Liver (tissue), 9 donors: Measurements from ENCODE around the gene AP4E1. TPM values are rescaled to one million over a fixed set of nuclear protein-coding genes. Genes with fewer than 3 reads are reported as not detected.

Experiments
- DNase-seq: peaks from one replicate; pipeline ENCODE4 v3.0.0-alpha.2; 2017; ENCODE audit warnings: low spot score
- H3K27ac ChIP-seq, 2 donors: one replicate each; pipeline ENCODE4 v1.7.0; 2013; ENCODE audit warnings: inconsistent platforms in 2 of 2, low read length in 2 of 2, control low read depth in 1 of 2, low read depth in 1 of 2, mild to moderate bottlenecking in 1 of 2
- H3K27me3 ChIP-seq, 4 donors: one replicate each; pipeline versions ENCODE4 v1.6.1 to v1.7.0; 2013; ENCODE audit warnings: low read length in 3 of 4, inconsistent platforms in 1 of 4, mild to moderate bottlenecking in 1 of 4, moderate library complexity in 1 of 4; ENCODE audit not compliant: control insufficient read depth in 4 of 4, insufficient read depth in 4 of 4
- H3K36me3 ChIP-seq, 4 donors: one replicate each; pipeline versions ENCODE4 v1.6.1 to v1.7.0; 2013; ENCODE audit warnings: low read length in 3 of 4, mild to moderate bottlenecking in 3 of 4, low read depth in 1 of 4, moderate library complexity in 1 of 4; ENCODE audit not compliant: control insufficient read depth in 4 of 4, insufficient read depth in 3 of 4
- H3K4me1 ChIP-seq, 4 donors: one replicate each; pipeline versions ENCODE4 v1.6.1 to v1.7.0; 2013; ENCODE audit warnings: low read length in 3 of 4, mild to moderate bottlenecking in 3 of 4, moderate library complexity in 1 of 4; ENCODE audit not compliant: control insufficient read depth in 4 of 4, insufficient read depth in 4 of 4
- H3K4me3 ChIP-seq, 3 donors: one replicate each; pipeline versions ENCODE4 v1.6.1 to v1.7.0; 2013; ENCODE audit warnings: low read length in 3 of 3, control low read depth in 1 of 3, low read depth in 1 of 3, mild to moderate bottlenecking in 1 of 3
- H3K9ac ChIP-seq, 2 donors: one replicate each; pipeline ENCODE4 v1.7.0; 2013; ENCODE audit warnings: low read length in 2 of 2, mild to moderate bottlenecking in 2 of 2, moderate library complexity in 2 of 2, control low read depth in 1 of 2, low read depth in 1 of 2
- H3K9me3 ChIP-seq, 4 donors: one replicate each; pipeline versions ENCODE4 v1.6.1 to v1.7.0; 2013; ENCODE audit warnings: low read length in 3 of 4; ENCODE audit not compliant: control insufficient read depth in 4 of 4
- CTCF ChIP-seq: fragments of 150-350 bp; IDR thresholded peaks from 2 replicates; pipeline ENCODE4 v1.5.1; 2017; ENCODE audit warnings: improper control_type of control experiment, low read depth, low read length; ENCODE audit not compliant: missing input control
- EGR1 ChIP-seq, 2 donors: IDR thresholded peaks; 2 replicates each; pipeline ENCODE4 v1.6.1; 2016 to 2018; ENCODE audit warnings: antibody characterized with exemption in 2 of 2, low read depth in 2 of 2
- FOXA2 ChIP-seq: IDR thresholded peaks from 2 replicates; pipeline ENCODE4 v1.6.1; 2016; ENCODE audit warnings: antibody characterized with exemption
- HNF4A ChIP-seq, 2 donors: conservative IDR thresholded peaks; 2 replicates each; pipeline ENCODE4 v1.6.1; 2016; ENCODE audit warnings: antibody characterized with exemption in 2 of 2, mild to moderate bottlenecking in 2 of 2
- JUND ChIP-seq, 2 donors: IDR thresholded peaks; 2 replicates each; pipeline ENCODE4 v1.6.1; 2016; ENCODE audit warnings: antibody characterized with exemption in 2 of 2
- WGBS: extraction: QIAGEN DNeasy Blood & Tissue Kit; methylation state at CpG from one replicate; pipeline ENCODE4 v1.1.7; 2013; 5-methylcytosine and 5-hydroxymethylcytosine counted together
- polyA plus RNA-seq, 2 donors: library from polyadenylated mRNA; stranded (reverse) in 1 of 2; unstranded in 1 of 2; fragments of 200-250 nt in 1 of 2; fragments of >200 nt in 1 of 2; fragmentation: Nextera tagmentation in 1 of 2; extraction: Ambion mirVana in 1 of 2; gene quantifications; one replicate each; pipeline versions ENCODE4 v1.2.1 to v1.2.3, GENCODE V29; 2013 to 2015
- total RNA-seq, 2 donors: library from RNA; depleted of rRNA; stranded (reverse); fragments of >200 nt; gene quantifications; one replicate each; pipeline ENCODE4 v1.2.3, GENCODE V29; 2014
- TF ChIP-seq, protein P1 (sequence below): IDR thresholded peaks from 2 replicates; pipeline ENCODE4 v1.6.1; 2016; ENCODE audit warnings: antibody characterized with exemption, mild to moderate bottlenecking
- donor health status: healthy.
- donor health status: healthy.
- donor health status: healthy.
- donor health status: healthy.
- donor health status: healthy.

AP4E1 gene
- total and polyA plus RNA-seq, 4 donors = 1.3 to 10.2 (median 4.6) TPM

- Histone ChIP-seq H3K36me3 (no peaks in the 10 kb centered on the region), H3K27ac (no peak overlapping the region), H3K9ac (no peak overlapping the region), H3K27me3 (no peaks in the 10 kb centered on the region), H3K4me1 (no peaks in the 10 kb centered on the region), H3K4me3 (no peak overlapping the region), H3K9me3 (no peaks in the 10 kb centered on the region)
- DNase-seq = no peak
- WGBS = 100% methylated on average over 1 of the region's 1 CpG
- TF ChIP-seq FOXA2 = no peak
- TF ChIP-seq JUND (IDR thresholded peaks at IDR 0.05) = no peak
- TF ChIP-seq EGR1 (IDR thresholded peaks at IDR 0.05; ENCODE audit: low read depth in 2 of 2) = no peak
- no peak for TF ChIP-seq CTCF
- TF ChIP-seq, protein P1, sequence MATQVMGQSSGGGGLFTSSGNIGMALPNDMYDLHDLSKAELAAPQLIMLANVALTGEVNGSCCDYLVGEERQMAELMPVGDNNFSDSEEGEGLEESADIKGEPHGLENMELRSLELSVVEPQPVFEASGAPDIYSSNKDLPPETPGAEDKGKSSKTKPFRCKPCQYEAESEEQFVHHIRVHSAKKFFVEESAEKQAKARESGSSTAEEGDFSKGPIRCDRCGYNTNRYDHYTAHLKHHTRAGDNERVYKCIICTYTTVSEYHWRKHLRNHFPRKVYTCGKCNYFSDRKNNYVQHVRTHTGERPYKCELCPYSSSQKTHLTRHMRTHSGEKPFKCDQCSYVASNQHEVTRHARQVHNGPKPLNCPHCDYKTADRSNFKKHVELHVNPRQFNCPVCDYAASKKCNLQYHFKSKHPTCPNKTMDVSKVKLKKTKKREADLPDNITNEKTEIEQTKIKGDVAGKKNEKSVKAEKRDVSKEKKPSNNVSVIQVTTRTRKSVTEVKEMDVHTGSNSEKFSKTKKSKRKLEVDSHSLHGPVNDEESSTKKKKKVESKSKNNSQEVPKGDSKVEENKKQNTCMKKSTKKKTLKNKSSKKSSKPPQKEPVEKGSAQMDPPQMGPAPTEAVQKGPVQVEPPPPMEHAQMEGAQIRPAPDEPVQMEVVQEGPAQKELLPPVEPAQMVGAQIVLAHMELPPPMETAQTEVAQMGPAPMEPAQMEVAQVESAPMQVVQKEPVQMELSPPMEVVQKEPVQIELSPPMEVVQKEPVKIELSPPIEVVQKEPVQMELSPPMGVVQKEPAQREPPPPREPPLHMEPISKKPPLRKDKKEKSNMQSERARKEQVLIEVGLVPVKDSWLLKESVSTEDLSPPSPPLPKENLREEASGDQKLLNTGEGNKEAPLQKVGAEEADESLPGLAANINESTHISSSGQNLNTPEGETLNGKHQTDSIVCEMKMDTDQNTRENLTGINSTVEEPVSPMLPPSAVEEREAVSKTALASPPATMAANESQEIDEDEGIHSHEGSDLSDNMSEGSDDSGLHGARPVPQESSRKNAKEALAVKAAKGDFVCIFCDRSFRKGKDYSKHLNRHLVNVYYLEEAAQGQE = no peak
- no peak for TF ChIP-seq HNF4A (conservative IDR thresholded peaks at IDR 0.05)
Measured at GRCh38 chr15:51054535-51054934, 146.1 kb downstream of the AP4E1 start.

Other genes with a start within 250 kb of the AP4E1 start
- gene TRPM7, start 221.9 kb upstream of the AP4E1 start, total RNA-seq = 10 to 100 TPM; 33.8 to 81.1 TPM
- 10 to 100 TPM in 1 of 2 donors, 1 to 10 TPM in 1; 6.3 to 14.2 TPM for gene TRPM7, start 221.9 kb upstream of the AP4E1 start, polyA plus RNA-seq
- gene SPPL2A, start 143.0 kb upstream of the AP4E1 start, total RNA-seq = 100 to 1,000 TPM in 1 of 2 donors, 10 to 100 TPM in 1; 67.5 to 135 TPM
- gene SPPL2A, start 143.0 kb upstream of the AP4E1 start, polyA plus RNA-seq = 100 to 1,000 TPM in 1 of 2 donors, 10 to 100 TPM in 1; 85.1 to 101 TPM
- 1 to 10 TPM; 1.3 to 4.9 TPM for gene TNFAIP8L3, start 186.2 kb downstream of the AP4E1 start, total RNA-seq
- gene TNFAIP8L3, start 186.2 kb downstream of the AP4E1 start, polyA plus RNA-seq = 1 to 10 TPM in 1 of 2 donors, under 1 TPM in 1; 0.44 to 1.4 TPM